Suprapubic skin (tissue), 4 donors: Measurements from ENCODE around the gene DAD1. TPM values are rescaled to one million over a fixed set of nuclear protein-coding genes. Genes with fewer than 3 reads are reported as not detected.

Experiments
- DNase-seq, 2 donors: peaks; one replicate each; pipeline ENCODE4 v3.0.0-alpha.2; 2019; ENCODE audit warnings: low spot score in 2 of 2
- H3K27ac ChIP-seq: fragments of 200-600 bp; sonication (generic); one replicate; pipeline ENCODE4 v1.5.1; 2019
- H3K27me3 ChIP-seq: fragments of 200-600 bp; sonication (generic); one replicate; pipeline ENCODE4 v1.5.1; 2019
- H3K36me3 ChIP-seq: fragments of 200-600 bp; sonication (generic); one replicate; pipeline ENCODE4 v1.5.1; 2019
- H3K4me1 ChIP-seq: fragments of 200-600 bp; sonication (generic); one replicate; pipeline ENCODE4 v1.5.1; 2019
- H3K4me3 ChIP-seq: fragments of 200-600 bp; sonication (generic); one replicate; pipeline ENCODE4 v1.5.1; 2019; ENCODE audit warnings: mild to moderate bottlenecking
- H3K9me3 ChIP-seq: fragments of 200-600 bp; sonication (generic); one replicate; pipeline ENCODE4 v1.5.1; 2019
- CTCF ChIP-seq, 2 donors: fragments of 200-600 bp in 1 of 2; fragments of 450-650 bp in 1 of 2; sonication (generic) in 1 of 2; IDR thresholded peaks; one replicate each; pipeline ENCODE4 v1.5.1; 2016 to 2019; ENCODE audit warnings: antibody characterized with exemption in 2 of 2, mild to moderate bottlenecking in 1 of 2, moderate library complexity in 1 of 2
- EP300 ChIP-seq: sonication (generic); formaldehyde crosslinking; IDR thresholded peaks from one replicate; pipeline ENCODE4 v1.6.1; 2017; ENCODE audit warnings: antibody characterized with exemption
- POLR2A ChIP-seq, 2 donors: fragments of 450-650 bp; IDR thresholded peaks; one replicate each; pipeline ENCODE4 v1.6.1; 2017; ENCODE audit warnings: antibody characterized with exemption in 2 of 2, mild to moderate bottlenecking in 2 of 2, moderate library complexity in 2 of 2
- POLR2AphosphoS5 ChIP-seq, 3 donors: sonication (generic); formaldehyde crosslinking; IDR thresholded peaks; one replicate each; pipeline ENCODE4 v1.6.1; 2017; ENCODE audit warnings: antibody characterized with exemption in 3 of 3
- WGBS: methylation state at CpG from one replicate; pipeline ENCODE4 v1.1.5; 2018; 5-methylcytosine and 5-hydroxymethylcytosine counted together
- total RNA-seq, 4 donors: library from RNA; depleted of rRNA; stranded (reverse); fragments of >200 nt; gene quantifications; one replicate each; pipeline ENCODE4 v1.1.0, GENCODE V29; 2016

The DAD1 gene
- total RNA-seq, 4 donors from 2014 or later: 110 to 212 (median 187) TPM

GRCh38 chr14:22531451-22532344 is 57.3 kb downstream of the DAD1 start:
- Histone ChIP-seq H3K27me3 (no peaks in the 10 kb centered on the region), H3K4me1 (peaks cover 12% of the 10 kb centered on the region), H3K4me3 (no peak overlapping the region), H3K9me3 (no peaks in the 10 kb centered on the region), H3K36me3 (no peaks in the 10 kb centered on the region), H3K27ac (no peak overlapping the region)
- no peak for DNase-seq
- TF ChIP-seq POLR2AphosphoS5 (IDR thresholded peaks at IDR 0.05) (no peak), CTCF (IDR thresholded peaks at IDR 0.05) (no peak), POLR2A (IDR thresholded peaks at IDR 0.05) (no peak), EP300 (no peak)
- 93% methylated on average over 5 of the region's 5 CpGs for WGBS

GRCh38 chr14:22530127-22530526 is 58.9 kb downstream of the DAD1 start:
- no peaks in the 10 kb centered on the region for H3K27me3 ChIP-seq
- TF ChIP-seq CTCF (IDR thresholded peaks at IDR 0.05): no peak
- no peak for TF ChIP-seq POLR2A (IDR thresholded peaks at IDR 0.05)
- no peak for TF ChIP-seq EP300
- TF ChIP-seq POLR2AphosphoS5 (IDR thresholded peaks at IDR 0.05): no peak

DNA sequence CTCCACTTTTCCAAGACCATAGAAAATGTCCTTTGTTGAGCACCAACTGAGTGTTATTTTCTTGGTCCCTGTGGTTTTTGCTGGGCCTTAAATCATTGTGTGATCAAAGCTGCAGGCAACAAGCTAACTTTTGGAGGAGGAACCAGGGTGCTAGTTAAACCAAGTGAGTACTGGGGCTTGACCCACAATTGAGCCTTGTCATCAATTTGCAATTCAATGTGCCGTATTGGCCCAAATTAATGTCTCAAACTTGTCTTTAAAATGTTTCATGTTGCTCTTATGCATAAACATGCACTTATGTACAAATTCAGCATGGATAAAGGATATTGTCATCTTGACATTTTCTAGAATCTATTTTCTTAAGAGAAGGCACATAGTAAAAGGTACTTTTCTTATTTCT is 62.3 kb downstream of the DAD1 start:
- no peak for DNase-seq
- H3K4me1 ChIP-seq: peaks cover 29% of the 10 kb centered on the region
- no peak overlapping the region for H3K27ac ChIP-seq
- H3K36me3 ChIP-seq: no peaks in the 10 kb centered on the region
- no peak overlapping the region for H3K4me3 ChIP-seq
- no peak for TF ChIP-seq POLR2AphosphoS5 (IDR thresholded peaks at IDR 0.05)
- no peak for TF ChIP-seq CTCF (IDR thresholded peaks at IDR 0.05)
- no peak for TF ChIP-seq EP300
- no peak for TF ChIP-seq POLR2A (IDR thresholded peaks at IDR 0.05)
- H3K27me3 ChIP-seq: no peaks in the 10 kb centered on the region
- 93% methylated on average over 1 of the region's 1 CpG for WGBS
- no peaks in the 10 kb centered on the region for H3K9me3 ChIP-seq

More at GRCh38 chr14:22530127-22530526, 58.9 kb downstream of the DAD1 start:
- no peak overlapping the region for H3K4me3 ChIP-seq
- 75% methylated on average over 1 of the region's 1 CpG for WGBS
- no peak overlapping the region for H3K27ac ChIP-seq
- peaks cover 3% of the 10 kb centered on the region for H3K4me1 ChIP-seq
- no peaks in the 10 kb centered on the region for H3K9me3 ChIP-seq
- no peaks in the 10 kb centered on the region for H3K36me3 ChIP-seq
- DNase-seq: no peak

- Histone ChIP-seq H3K36me3 (no peaks in the 10 kb centered on the region), H3K27ac (no peak overlapping the region), H3K4me1 (peaks cover 33% of the 10 kb centered on the region), H3K27me3 (no peaks in the 10 kb centered on the region), H3K4me3 (no peak overlapping the region), H3K9me3 (no peaks in the 10 kb centered on the region)
- TF ChIP-seq POLR2AphosphoS5 (IDR thresholded peaks at IDR 0.05): no peak
- no peak for DNase-seq
- WGBS: 89% methylated on average over 5 of the region's 5 CpGs
Measured at GRCh38 chr14:22526218-22526617, 62.8 kb downstream of the DAD1 start.

GRCh38 chr14:22524784-22525161 is 64.3 kb downstream of the DAD1 start:
- no peak for DNase-seq
- no peaks in the 10 kb centered on the region for H3K9me3 ChIP-seq
- H3K36me3 ChIP-seq: no peaks in the 10 kb centered on the region
- TF ChIP-seq POLR2A (IDR thresholded peaks at IDR 0.05): no peak
- no peak for TF ChIP-seq EP300
- TF ChIP-seq CTCF (IDR thresholded peaks at IDR 0.05): no peak
- H3K27me3 ChIP-seq: no peaks in the 10 kb centered on the region
- peaks cover 48% of the 10 kb centered on the region for H3K4me1 ChIP-seq
- no peak overlapping the region for H3K4me3 ChIP-seq
- no peak overlapping the region for H3K27ac ChIP-seq
